Glutamatergic neuron (in vitro differentiated cells): ENCODE results near the gene CAST. TPM values are rescaled to one million over a fixed set of nuclear protein-coding genes. Genes with fewer than 3 reads are reported as not detected.

Experiments
- DNase-seq: peaks from one replicate; pipeline ENCODE4 v3.0.0; 2022
- H3K27ac Mint-ChIP-seq: one replicate; pipeline ENCODE4 v1.8.0; 2020; ENCODE audit warnings: mild to moderate bottlenecking, mixed read lengths, inconsistent platforms; ENCODE audit not compliant: unreplicated experiment
- H3K27me3 Mint-ChIP-seq: one replicate; pipeline ENCODE4 v1.8.0; 2020; ENCODE audit warnings: mild to moderate bottlenecking, moderate library complexity, mixed read lengths, inconsistent platforms; ENCODE audit not compliant: unreplicated experiment
- H3K36me3 Mint-ChIP-seq: one replicate; pipeline ENCODE4 v1.8.0; 2020; ENCODE audit warnings: mild to moderate bottlenecking, mixed read lengths, inconsistent platforms; ENCODE audit not compliant: unreplicated experiment
- H3K4me1 Mint-ChIP-seq: one replicate; pipeline ENCODE4 v1.8.0; 2020; ENCODE audit warnings: mild to moderate bottlenecking, low read depth, mixed read lengths, inconsistent platforms; ENCODE audit not compliant: unreplicated experiment
- H3K4me3 Mint-ChIP-seq: one replicate; pipeline ENCODE4 v1.8.0; 2020; ENCODE audit warnings: mild to moderate bottlenecking, mixed read lengths, inconsistent platforms; ENCODE audit not compliant: unreplicated experiment
- H3K9me3 Mint-ChIP-seq: one replicate; pipeline ENCODE4 v1.8.0; 2020; ENCODE audit warnings: mild to moderate bottlenecking, moderate library complexity, mixed read lengths, inconsistent platforms; ENCODE audit not compliant: unreplicated experiment
- total RNA-seq: library from RNA; stranded (reverse); fragmentation: NEBNext Ultra II Directional; extraction: Animal tissue kit (Norgen Biotek cat#: 25700); gene quantifications from one replicate; pipeline ENCODE4 v1.2.1, GENCODE V29; 2021; ENCODE audit not compliant: unreplicated experiment
- TF ChIP-seq, protein P1 (sequence below): fragments of 200-600 bp; sonication (generic); IDR thresholded peaks from one replicate; pipeline ENCODE4 v1.5.0; 2021; ENCODE audit not compliant: partially characterized antibody, unreplicated experiment

The CAST gene
- total RNA-seq, 1 donor from 2014 or later = 19.4 TPM

DNA sequence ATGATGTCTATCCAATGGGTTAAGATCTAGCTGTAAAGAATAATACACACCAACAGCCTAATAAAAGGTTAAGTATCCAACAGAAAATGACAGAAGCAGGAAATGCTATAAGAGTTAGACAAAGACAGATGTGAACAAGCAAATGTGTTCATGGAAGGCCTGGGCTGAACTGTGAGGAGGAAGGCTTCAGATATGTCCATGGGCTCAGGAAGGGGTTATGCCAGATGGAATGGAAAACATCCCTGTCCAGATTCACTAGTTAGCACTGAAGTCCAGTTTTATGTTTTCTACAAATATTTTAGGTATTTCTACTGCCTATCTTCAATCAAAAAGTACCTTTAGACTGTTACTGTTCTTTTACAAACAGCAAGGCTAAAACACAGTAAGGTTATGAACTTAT is 118.5 kb downstream of the CAST start:
- Mint-ChIP-seq H3K27me3 (no peaks in the 10 kb centered on the region), H3K4me1 (no peaks in the 10 kb centered on the region), H3K9me3 (peaks cover 2% of the 10 kb centered on the region), H3K36me3 (peaks cover 12% of the 10 kb centered on the region), H3K4me3 (no peak overlapping the region), H3K27ac (no peak overlapping the region)
- no peak for DNase-seq
- TF ChIP-seq, protein P1, sequence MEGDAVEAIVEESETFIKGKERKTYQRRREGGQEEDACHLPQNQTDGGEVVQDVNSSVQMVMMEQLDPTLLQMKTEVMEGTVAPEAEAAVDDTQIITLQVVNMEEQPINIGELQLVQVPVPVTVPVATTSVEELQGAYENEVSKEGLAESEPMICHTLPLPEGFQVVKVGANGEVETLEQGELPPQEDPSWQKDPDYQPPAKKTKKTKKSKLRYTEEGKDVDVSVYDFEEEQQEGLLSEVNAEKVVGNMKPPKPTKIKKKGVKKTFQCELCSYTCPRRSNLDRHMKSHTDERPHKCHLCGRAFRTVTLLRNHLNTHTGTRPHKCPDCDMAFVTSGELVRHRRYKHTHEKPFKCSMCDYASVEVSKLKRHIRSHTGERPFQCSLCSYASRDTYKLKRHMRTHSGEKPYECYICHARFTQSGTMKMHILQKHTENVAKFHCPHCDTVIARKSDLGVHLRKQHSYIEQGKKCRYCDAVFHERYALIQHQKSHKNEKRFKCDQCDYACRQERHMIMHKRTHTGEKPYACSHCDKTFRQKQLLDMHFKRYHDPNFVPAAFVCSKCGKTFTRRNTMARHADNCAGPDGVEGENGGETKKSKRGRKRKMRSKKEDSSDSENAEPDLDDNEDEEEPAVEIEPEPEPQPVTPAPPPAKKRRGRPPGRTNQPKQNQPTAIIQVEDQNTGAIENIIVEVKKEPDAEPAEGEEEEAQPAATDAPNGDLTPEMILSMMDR = no peak

DNA sequence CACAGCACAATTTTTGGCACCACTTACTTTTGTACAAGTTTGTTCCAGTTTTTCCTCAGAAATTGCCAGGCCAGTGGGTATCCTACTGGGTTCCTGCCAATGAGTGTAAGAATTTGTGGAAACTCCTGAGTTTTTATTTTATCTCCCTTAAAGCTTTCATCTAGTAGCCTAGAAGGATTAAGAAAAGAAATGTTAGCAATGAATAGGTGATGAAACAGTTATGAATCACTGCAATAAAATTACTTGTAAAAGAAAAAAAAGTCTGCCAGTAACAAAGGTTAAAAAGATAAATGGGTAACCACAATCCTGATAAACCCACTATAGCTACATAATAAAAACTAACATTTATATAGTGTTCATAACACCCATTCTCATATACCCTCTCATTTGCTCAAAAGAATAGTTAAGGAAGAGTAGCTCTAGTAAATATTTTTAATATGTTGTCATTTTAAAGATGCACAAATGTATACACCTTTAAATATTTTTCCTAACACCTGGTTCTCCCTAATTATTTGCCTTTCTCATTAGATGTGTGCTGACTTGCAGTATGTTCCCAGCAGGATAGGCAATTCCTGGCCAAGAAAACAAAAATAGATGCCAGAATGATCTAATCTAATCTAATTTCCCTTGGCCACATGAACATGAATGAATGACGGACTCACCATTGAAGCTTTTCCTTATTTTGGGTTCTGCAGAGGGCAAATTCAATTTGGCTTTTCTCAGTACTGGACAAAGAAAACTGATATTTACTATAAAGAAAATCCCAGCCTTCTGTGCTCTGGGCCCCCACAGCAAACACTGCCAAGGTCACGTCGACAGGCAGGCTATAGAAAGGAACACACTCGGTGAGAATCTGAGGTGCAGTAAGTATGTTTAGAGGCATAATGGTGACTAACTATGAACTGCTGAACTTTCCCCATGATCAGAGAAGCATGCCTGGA is 119.1 kb downstream of the CAST start:
- Mint-ChIP-seq H3K4me1 (no peaks in the 10 kb centered on the region), H3K4me3 (no peak overlapping the region), H3K9me3 (peaks cover 2% of the 10 kb centered on the region), H3K27me3 (no peaks in the 10 kb centered on the region), H3K27ac (no peak overlapping the region), H3K36me3 (peaks cover 12% of the 10 kb centered on the region)
- TF ChIP-seq, protein P1 = no peak
- DNase-seq = no peak

DNA sequence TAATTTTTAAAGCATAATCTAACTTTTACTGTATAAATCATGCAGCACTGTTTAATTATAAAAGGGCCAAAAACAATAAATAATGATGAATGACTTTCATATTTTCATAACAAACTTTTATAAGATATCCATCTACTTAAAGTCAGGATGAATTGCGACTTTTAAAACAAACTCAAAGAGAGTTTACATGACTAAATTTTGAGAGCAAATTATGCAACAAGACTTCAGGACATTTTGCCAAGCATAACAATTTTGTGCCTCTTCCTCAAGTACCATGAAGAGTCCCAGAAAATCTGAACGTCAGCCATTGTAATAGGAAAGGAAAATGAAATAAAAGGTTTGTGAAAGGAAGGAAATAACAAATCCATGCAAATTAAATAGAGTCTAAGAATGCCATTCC is 121.2 kb downstream of the CAST start:
- peaks cover 11% of the 10 kb centered on the region for H3K36me3 Mint-ChIP-seq
- DNase-seq = no peak
- H3K4me1 Mint-ChIP-seq = no peaks in the 10 kb centered on the region
- H3K4me3 Mint-ChIP-seq = no peak overlapping the region
- TF ChIP-seq, protein P1 = no peak
- H3K27me3 Mint-ChIP-seq = no peaks in the 10 kb centered on the region
- H3K9me3 Mint-ChIP-seq = peaks cover 2% of the 10 kb centered on the region
- no peak overlapping the region for H3K27ac Mint-ChIP-seq

DNA sequence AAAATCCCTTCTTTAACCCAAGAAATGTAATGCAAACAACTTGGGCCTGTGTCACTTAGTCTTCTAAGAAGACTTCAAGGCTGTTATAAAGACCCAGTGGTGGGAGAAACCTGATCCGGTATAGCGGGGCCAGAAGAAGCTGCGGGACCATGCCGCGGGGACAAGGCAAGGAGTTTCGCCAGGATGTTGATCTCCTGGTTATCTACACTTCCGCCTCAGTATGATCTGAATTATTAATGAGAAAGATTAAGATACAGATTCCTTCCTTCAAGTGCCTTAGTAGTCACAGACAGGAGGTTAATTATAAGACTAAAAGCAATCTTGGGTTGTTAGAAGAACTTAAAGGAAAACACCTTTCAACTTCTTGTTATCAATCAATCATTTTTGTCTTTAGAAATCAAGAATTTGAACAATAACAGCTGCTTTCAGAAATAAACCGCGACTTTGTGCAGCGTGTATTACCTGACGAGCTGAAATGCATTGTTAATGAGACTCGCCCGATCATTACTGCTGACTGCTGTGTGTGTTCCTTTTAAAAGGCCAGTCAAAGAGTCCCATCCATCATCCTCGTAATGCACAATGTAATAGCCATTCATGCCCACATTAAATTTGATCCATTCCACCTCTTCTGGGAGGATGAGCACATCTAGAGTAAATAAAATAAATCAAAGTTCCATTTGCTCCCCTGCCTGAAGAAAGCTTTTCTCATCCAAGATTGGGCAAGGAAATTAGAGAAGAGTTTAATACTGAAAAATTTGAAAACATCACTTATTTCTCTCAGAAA is 123.3 kb downstream of the CAST start:
- Mint-ChIP-seq H3K9me3 (peaks cover 2% of the 10 kb centered on the region), H3K27ac (no peak overlapping the region), H3K27me3 (peaks cover 2% of the 10 kb centered on the region), H3K4me3 (no peak overlapping the region), H3K4me1 (no peaks in the 10 kb centered on the region), H3K36me3 (peaks cover 4% of the 10 kb centered on the region)
- no peak for DNase-seq
- TF ChIP-seq, protein P1 = no peak
